GM21360 (cell line): Measurements from ENCODE around the gene NAT14.
A peak's percentile ranks its signal among the peaks of the same experiment; 100 is the strongest.
"Not testable (repeated sequence)": the region's sequence is repeated elsewhere in the genome, so short reads cannot be mapped to it uniquely, and the experiment has no call there.

Experiments
- ATAC-seq: cut with Tn5 transposase; IDR thresholded peaks from one replicate; pipeline ENCODE4 v1.9.1; 2021; ENCODE audit warnings: mild to moderate bottlenecking, moderate library complexity; ENCODE audit not compliant: unreplicated experiment

The NAT14 gene

GRCh38 chr19:55484593-55485438 is at the start of gene NAT14:
NAT14 (plus strand) TSS chr19:55485188; CDS start chr19:55485709, 521 bp downstream.
- ATAC-seq = peak; percentile 63

GRCh38 chr19:55436847-55437246 is 48.1 kb upstream of the NAT14 start:
- no peak for ATAC-seq

GRCh38 chr19:55437410-55437809 is 47.6 kb upstream of the NAT14 start:
- no peak for ATAC-seq

- no peak for ATAC-seq
These were observed 45.9 kb upstream of the NAT14 start for GRCh38 chr19:55439052-55439451.

GRCh38 chr19:55440411-55441105 is 44.4 kb upstream of the NAT14 start:
- ATAC-seq = no peak

GRCh38 chr19:55441319-55441691 is 43.7 kb upstream of the NAT14 start:
- ATAC-seq = no peak

- ATAC-seq = no peak
These were observed 43.2 kb upstream of the NAT14 start for GRCh38 chr19:55441692-55442321.

- no peak for ATAC-seq
These were observed 42.5 kb upstream of the NAT14 start for GRCh38 chr19:55442372-55442961.

GRCh38 chr19:55443045-55443823 is 41.8 kb upstream of the NAT14 start, which contains the start of gene SHISA7:
SHISA7 (minus strand) TSS chr19:55443300; CDS start chr19:55442863, 437 bp downstream.
- ATAC-seq = no peak

- ATAC-seq = no peak
These were observed 41.0 kb upstream of the NAT14 start for GRCh38 chr19:55443824-55444480.

- ATAC-seq = no peak
These were observed 40.3 kb upstream of the NAT14 start for GRCh38 chr19:55444646-55445045.

GRCh38 chr19:55446060-55446459 is 38.9 kb upstream of the NAT14 start:
- no peak for ATAC-seq

GRCh38 chr19:55447421-55448174 is 37.4 kb upstream of the NAT14 start:
- no peak for ATAC-seq

GRCh38 chr19:55448175-55448490 is 36.9 kb upstream of the NAT14 start:
- ATAC-seq = not testable (repeated sequence)

GRCh38 chr19:55449469-55449868 is 35.5 kb upstream of the NAT14 start:
- ATAC-seq = no peak

- no peak for ATAC-seq
These were observed 33.6 kb upstream of the NAT14 start for GRCh38 chr19:55451163-55451964.

- no peak for ATAC-seq
These were observed 32.8 kb upstream of the NAT14 start for GRCh38 chr19:55451965-55452748.
